GM12865 (cell line): ENCODE measurements around the gene NPTXR.

Source experiments
- DNase-seq: peaks from one replicate; pipeline ENCODE4 v3.0.0; 2010; ENCODE audit warnings: low read depth
- H3K4me3 ChIP-seq: 2 replicates; pipeline ENCODE4 v1.5.1; 2011; ENCODE audit warnings: mild to moderate bottlenecking, low read depth, low read length, control low read depth
- CTCF ChIP-seq: IDR thresholded peaks from 2 replicates; pipeline ENCODE4 v1.5.1; 2011; ENCODE audit warnings: low read length, control low read depth, low read depth, inconsistent platforms; ENCODE audit not compliant: insufficient read depth; ENCODE audit errors: missing control alignments

The NPTXR gene

GRCh38 chr22:38852522-38852921, 8.7 kb upstream of the NPTXR start:
- no peak for DNase-seq
- no peak for TF ChIP-seq CTCF
- no peak overlapping the region for H3K4me3 ChIP-seq

- no peak overlapping the region for H3K4me3 ChIP-seq
- DNase-seq = no peak
- no peak for TF ChIP-seq CTCF
These were observed 7.4 kb upstream of the NPTXR start for GRCh38 chr22:38850941-38851849.

GRCh38 chr22:38850399-38850798, 6.6 kb upstream of the NPTXR start:
- no peak for DNase-seq
- no peak for TF ChIP-seq CTCF
- H3K4me3 ChIP-seq = no peak overlapping the region

- no peak for TF ChIP-seq CTCF
- DNase-seq = no peak
- H3K4me3 ChIP-seq = no peak overlapping the region
These were observed 6.0 kb upstream of the NPTXR start for GRCh38 chr22:38849811-38850210.

GRCh38 chr22:38846412-38846811, 2.6 kb upstream of the NPTXR start:
- H3K4me3 ChIP-seq = no peak overlapping the region
- no peak for TF ChIP-seq CTCF
- no peak for DNase-seq

GRCh38 chr22:38845004-38845740, 1.3 kb upstream of the NPTXR start:
- DNase-seq = no peak
- TF ChIP-seq CTCF = no peak
- no peak overlapping the region for H3K4me3 ChIP-seq
